Sigmoid colon (tissue), 4 donors: ENCODE results near the gene SCG2.

ENCODE experiments used
- POLR2A ChIP-seq, 2 donors: fragments of 450-650 bp; IDR thresholded peaks; one replicate each; pipeline ENCODE4 v1.6.1; 2016; ENCODE audit warnings: antibody characterized with exemption in 2 of 2, mild to moderate bottlenecking in 2 of 2, moderate library complexity in 2 of 2
- POLR2AphosphoS5 ChIP-seq, 4 donors: sonication (generic); formaldehyde crosslinking; IDR thresholded peaks; one replicate each; pipeline ENCODE4 v1.6.1; 2017; ENCODE audit warnings: antibody characterized with exemption in 4 of 4
- TF ChIP-seq, protein P1 (sequence below), 4 experiments: fragments of 450-650 bp in 3 of 4; fragments of 200-600 bp in 1 of 4; IDR thresholded peaks; one replicate each; pipeline ENCODE4 v1.5.1; 2016 to 2019; ENCODE audit warnings: antibody characterized with exemption in 4 of 4, mild to moderate bottlenecking in 3 of 4, moderate library complexity in 2 of 4

DNA sequence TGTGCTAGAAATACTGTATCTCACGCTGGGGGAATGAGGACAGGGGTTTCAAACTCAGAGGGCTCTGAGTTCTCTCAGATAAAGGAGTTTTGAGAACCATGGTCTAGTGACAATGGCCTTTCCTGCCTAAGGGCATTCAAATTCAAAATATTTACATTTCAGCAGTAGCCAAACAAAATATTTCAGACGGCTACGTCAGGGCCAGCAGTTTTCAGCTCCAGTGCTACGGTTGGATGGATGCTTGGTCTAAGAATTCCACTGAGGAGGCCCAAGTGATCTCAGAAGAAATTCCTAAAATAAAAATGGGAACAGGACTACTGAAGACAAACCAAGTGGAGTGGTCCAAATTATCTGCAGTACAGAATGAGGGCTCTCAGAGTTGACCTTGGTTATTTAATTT lies 41.1 kb upstream of the SCG2 start:
- no peak for TF ChIP-seq POLR2A (IDR thresholded peaks at IDR 0.05)
- TF ChIP-seq, protein P1, sequence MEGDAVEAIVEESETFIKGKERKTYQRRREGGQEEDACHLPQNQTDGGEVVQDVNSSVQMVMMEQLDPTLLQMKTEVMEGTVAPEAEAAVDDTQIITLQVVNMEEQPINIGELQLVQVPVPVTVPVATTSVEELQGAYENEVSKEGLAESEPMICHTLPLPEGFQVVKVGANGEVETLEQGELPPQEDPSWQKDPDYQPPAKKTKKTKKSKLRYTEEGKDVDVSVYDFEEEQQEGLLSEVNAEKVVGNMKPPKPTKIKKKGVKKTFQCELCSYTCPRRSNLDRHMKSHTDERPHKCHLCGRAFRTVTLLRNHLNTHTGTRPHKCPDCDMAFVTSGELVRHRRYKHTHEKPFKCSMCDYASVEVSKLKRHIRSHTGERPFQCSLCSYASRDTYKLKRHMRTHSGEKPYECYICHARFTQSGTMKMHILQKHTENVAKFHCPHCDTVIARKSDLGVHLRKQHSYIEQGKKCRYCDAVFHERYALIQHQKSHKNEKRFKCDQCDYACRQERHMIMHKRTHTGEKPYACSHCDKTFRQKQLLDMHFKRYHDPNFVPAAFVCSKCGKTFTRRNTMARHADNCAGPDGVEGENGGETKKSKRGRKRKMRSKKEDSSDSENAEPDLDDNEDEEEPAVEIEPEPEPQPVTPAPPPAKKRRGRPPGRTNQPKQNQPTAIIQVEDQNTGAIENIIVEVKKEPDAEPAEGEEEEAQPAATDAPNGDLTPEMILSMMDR (IDR thresholded peaks at IDR 0.05): no peak
- no peak for TF ChIP-seq POLR2AphosphoS5 (IDR thresholded peaks at IDR 0.05)
